Omental fat pad (tissue), 4 donors: Measurements from ENCODE around the gene KCNIP4. TPM values are rescaled to one million over a fixed set of nuclear protein-coding genes. Genes with fewer than 3 reads are reported as not detected.

ENCODE experiments used
- ATAC-seq: fragments of 150-250 bp; one replicate; pipeline ENCODE4 v1.9.1; 2016; ENCODE audit warnings: mild to moderate bottlenecking, moderate library complexity; ENCODE audit not compliant: low FRiP score
- DNase-seq: peaks from one replicate; pipeline ENCODE4 v3.0.0-alpha.2; 2019; ENCODE audit warnings: low spot score
- CTCF ChIP-seq, 3 donors: fragments of 450-650 bp; IDR thresholded peaks; one replicate each; pipeline ENCODE4 v1.5.1; 2016 to 2017; ENCODE audit warnings: antibody characterized with exemption in 3 of 3, mild to moderate bottlenecking in 3 of 3, moderate library complexity in 2 of 3
- total RNA-seq, 4 donors: library from RNA; depleted of rRNA; stranded (reverse); fragments of >200 nt; gene quantifications; one replicate each; pipeline ENCODE4 v1.1.0, GENCODE V29; 2016

KCNIP4 gene
- total RNA-seq, 4 donors from 2014 or later = 0.37 TPM; not detected in 3

GRCh38 chr4:21882051-21882839 is 66.3 kb downstream of the KCNIP4 start:
- ATAC-seq = no peak
- no peak for TF ChIP-seq CTCF (IDR thresholded peaks at IDR 0.05)
- DNase-seq = no peak

GRCh38 chr4:21879187-21879586 is 69.4 kb downstream of the KCNIP4 start:
- no peak for TF ChIP-seq CTCF (IDR thresholded peaks at IDR 0.05)
- ATAC-seq (no peak), DNase-seq (no peak)

- ATAC-seq (no peak), DNase-seq (no peak)
- TF ChIP-seq CTCF (IDR thresholded peaks at IDR 0.05) = no peak
Measured at GRCh38 chr4:21876711-21877110, 71.9 kb downstream of the KCNIP4 start.

- TF ChIP-seq CTCF (IDR thresholded peaks at IDR 0.05) = no peak
- ATAC-seq (no peak), DNase-seq (no peak)
Measured at GRCh38 chr4:21873145-21873544, 75.4 kb downstream of the KCNIP4 start.

GRCh38 chr4:21872101-21872500 is 76.5 kb downstream of the KCNIP4 start:
- no peak for DNase-seq
- no peak for ATAC-seq
- no peak for TF ChIP-seq CTCF (IDR thresholded peaks at IDR 0.05)

- ATAC-seq (no peak), DNase-seq (no peak)
- TF ChIP-seq CTCF (IDR thresholded peaks at IDR 0.05) = no peak
Measured at GRCh38 chr4:21869978-21870745, 78.4 kb downstream of the KCNIP4 start.
